Right renal cortex interstitium (tissue), 3 donors: ENCODE data around the gene EPG5. TPM values are rescaled to one million over a fixed set of nuclear protein-coding genes. Genes with fewer than 3 reads are reported as not detected.
"Not testable (repeated sequence)": the region's sequence is repeated elsewhere in the genome, so short reads cannot be mapped to it uniquely, and the experiment has no call there.

ENCODE experiments used
- DNase-seq, 3 donors: peaks; one replicate each; pipeline ENCODE4 v3.0.0-alpha.2; 2013; ENCODE audit warnings: low read depth in 3 of 3, low spot score in 2 of 3
- polyA plus RNA-seq, 3 donors: library from polyadenylated mRNA; unstranded; fragments of 120-200 nt; gene quantifications; one replicate each; pipeline ENCODE4 v1.2.1, GENCODE V29; 2013; ENCODE audit not compliant: insufficient read length in 3 of 3

Gene EPG5
- 10 to 100 TPM; 16.0 to 19.5 (median 18.1) TPM for polyA plus RNA-seq

GRCh38 chr18:45967007-45967706, at the start of gene EPG5:
TSS of gene EPG5 (minus strand) at chr18:45967329. CDS start at chr18:45967239, 90 bp downstream.
- peak; percentile 79 to 93 (median 89) for DNase-seq

- DNase-seq, result no peak
Measured at GRCh38 chr18:46013484-46014189, 46.5 kb upstream of the EPG5 start.

GRCh38 chr18:46010676-46011075, 43.5 kb upstream of the EPG5 start:
- DNase-seq, result no peak

GRCh38 chr18:46010050-46010449, 42.9 kb upstream of the EPG5 start:
- DNase-seq, result no peak

- DNase-seq, result no peak
Measured at GRCh38 chr18:46009125-46009840, 42.2 kb upstream of the EPG5 start.

DNA sequence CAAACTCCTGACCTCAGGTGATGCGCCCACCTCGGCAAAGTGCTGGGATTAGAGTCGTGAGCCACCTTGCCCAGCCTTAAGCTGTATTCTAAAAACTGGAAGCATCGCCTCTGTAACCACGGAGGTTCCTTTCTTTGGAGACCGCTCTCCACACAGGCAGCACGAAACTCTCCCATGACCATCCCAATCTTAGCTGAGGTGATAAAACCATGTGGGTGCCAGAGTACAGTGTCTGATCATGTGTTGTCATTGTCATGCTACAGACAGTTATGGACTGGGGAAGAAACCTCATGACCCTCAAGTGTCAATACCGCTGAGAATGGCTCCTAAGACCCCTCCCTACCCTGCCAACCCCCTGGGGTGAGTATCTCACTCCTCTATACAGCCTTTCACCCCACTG, 41.4 kb upstream of the EPG5 start:
- no peak for DNase-seq

DNA sequence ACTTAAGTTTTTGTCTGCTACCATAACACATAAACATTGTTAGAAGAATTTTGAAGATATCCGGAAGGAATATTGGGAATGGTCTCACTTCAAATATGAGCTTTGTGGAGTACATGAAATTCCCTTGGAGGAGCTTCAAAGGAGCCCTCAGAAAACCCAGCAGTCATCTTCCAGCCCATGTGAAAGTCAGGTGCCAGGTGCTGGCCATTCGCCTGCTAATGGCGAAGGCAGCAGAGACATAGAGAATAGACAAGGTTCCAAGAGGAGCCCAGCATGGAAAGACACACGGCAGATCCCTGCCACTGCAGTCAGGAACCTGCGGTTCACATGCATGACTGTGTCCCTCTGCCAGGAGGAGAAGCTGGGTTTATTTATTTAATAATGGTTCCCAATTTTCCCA, 40.0 kb upstream of the EPG5 start:
- no peak for DNase-seq

DNA sequence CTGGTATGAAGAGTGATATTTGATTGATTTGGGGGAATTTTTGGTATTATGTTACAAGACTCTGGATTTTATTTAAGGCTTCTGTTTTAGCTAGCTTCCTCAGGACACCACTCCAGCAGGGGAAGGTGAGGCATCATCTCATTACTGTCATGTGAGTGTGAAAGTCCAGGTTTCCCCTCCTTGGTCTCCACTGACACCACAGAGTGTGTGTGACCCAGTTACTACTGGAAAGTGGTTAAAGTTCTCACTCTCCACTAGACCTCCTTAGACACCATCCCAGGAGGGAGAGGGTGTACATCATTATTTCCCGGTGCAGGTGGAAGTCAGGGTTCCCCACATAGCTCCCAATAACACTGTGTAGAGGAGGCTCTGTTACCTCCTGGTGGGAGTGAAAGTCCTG, 35.8 kb upstream of the EPG5 start:
- DNase-seq, result no peak

DNA sequence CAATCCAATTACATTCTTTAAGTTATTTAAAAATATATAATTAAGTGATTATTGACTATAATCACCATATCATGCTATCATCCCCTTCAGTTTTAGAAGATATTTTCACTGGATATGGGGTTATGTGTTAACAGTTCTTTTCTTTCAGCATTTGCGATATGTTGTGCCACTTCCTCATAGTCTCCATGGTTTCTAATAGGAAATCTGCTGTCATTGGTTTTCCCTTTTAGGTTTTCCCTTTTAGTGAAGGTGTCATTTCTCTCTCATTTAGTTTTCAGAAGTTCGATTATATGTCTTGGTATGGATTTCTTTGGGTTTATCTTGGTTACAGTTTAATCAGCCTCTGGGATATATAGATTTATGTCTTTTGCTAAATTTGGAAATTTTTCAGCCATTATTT, 34.8 kb upstream of the EPG5 start:
- no peak for DNase-seq

DNA sequence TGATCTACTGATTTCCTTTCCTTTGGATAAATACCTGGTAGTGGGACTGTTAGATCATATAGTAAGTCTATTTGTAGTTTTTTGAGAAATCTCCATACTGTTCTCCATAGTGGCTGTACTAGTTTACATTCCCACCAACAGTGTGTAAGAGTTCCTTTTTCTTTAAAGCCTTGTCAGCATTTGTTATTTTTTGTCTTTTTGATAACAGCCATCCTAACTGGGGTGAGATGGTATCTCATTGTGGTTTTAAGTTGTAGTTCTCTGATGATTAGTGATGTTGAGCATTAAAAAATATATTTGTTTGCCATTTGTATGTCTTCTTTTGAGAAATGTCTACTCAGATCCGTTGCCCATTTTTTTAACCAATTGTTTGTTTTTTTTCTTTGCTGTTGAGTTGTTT, 33.9 kb upstream of the EPG5 start:
- DNase-seq, result no peak

- DNase-seq, result no peak
Measured at GRCh38 chr18:45999536-45999935, 32.4 kb upstream of the EPG5 start.

- no peak for DNase-seq
Measured at GRCh38 chr18:45998244-45998643, 31.1 kb upstream of the EPG5 start.

GRCh38 chr18:45997700-45998151, 30.6 kb upstream of the EPG5 start:
- DNase-seq, result no peak

GRCh38 chr18:45995461-45995860, 28.3 kb upstream of the EPG5 start:
- DNase-seq, result no peak

- DNase-seq, result no peak
Measured at GRCh38 chr18:45993438-45993837, 26.3 kb upstream of the EPG5 start.

DNA sequence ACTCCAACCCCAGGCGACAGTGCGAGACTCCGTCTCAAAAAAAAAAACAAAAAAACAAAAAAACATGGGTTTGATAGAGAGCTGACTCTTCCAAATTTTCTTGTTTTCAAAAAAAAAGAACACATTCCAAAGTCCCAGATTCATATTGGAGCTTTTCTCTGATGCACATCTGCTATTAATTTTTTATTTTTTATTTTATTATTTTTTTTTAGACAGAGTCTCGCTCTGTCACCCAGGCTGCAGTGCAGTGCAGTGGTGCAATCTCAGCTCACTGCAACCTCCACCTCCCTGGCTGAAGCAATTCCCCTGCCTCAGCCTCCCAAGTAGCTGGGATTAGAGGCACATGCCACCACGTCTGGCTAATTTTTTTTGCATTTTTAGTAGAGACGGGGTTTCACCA, 25.4 kb upstream of the EPG5 start:
- not testable (repeated sequence) for DNase-seq

GRCh38 chr18:45991788-45992187, 24.7 kb upstream of the EPG5 start:
- DNase-seq, result no peak

- DNase-seq, result no peak
Measured at GRCh38 chr18:45984546-45985235, 17.6 kb upstream of the EPG5 start.

- no peak for DNase-seq
Measured at GRCh38 chr18:45981821-45982220, 14.7 kb upstream of the EPG5 start.

DNA sequence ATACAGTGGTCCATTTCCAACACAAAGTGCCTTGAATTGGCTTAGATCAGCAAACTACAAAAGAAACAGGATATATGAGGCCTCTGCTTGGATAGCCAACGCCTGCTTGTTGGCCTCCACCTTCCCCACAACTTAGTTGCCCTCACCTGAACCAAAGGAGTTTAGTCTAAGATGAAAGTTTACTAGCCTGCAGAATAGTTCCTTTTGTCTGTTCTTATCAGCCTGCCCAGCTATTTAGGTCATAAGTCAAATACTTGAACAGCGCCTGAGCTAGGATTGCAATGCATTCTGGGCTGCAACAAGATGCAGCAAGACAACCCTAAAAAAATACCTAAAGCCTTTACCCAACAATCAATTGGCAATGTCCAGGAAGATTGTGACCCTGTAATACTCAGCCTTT, 13.1 kb upstream of the EPG5 start:
- no peak for DNase-seq

- DNase-seq, result no peak
Measured at GRCh38 chr18:45978084-45978483, 11.0 kb upstream of the EPG5 start.
